PC-9 (cell line): ENCODE data around the gene NFKB2. TPM values are rescaled to one million over a fixed set of nuclear protein-coding genes. Genes with fewer than 3 reads are reported as not detected.
A peak's percentile ranks its signal among the peaks of the same experiment; 100 is the strongest.

Source experiments
- BruUV-seq: library from RNA; stranded (reverse); fragments of 400-500 nt; replicated peaks from 2 replicates; lab custom pipeline; 2021; lab: Mats Ljungman, UMichigan
- CTCF ChIA-PET: fragments of 300-600 bp; sonication (Branson Sonifier 250); formaldehyde crosslinking; loops from one replicate; lab custom pipeline; 2022; ENCODE audit warnings: antibody characterized with exemption; lab: Charles Lee
- POLR2A ChIA-PET: fragments of 300-600 bp; sonication (Branson Sonifier 250); formaldehyde crosslinking; loops from one replicate; lab custom pipeline; 2022; ENCODE audit warnings: antibody characterized with exemption; ENCODE audit not compliant: unreplicated experiment; lab: Charles Lee
- DNase-seq, 2 experiments: peaks; one replicate each; pipeline versions ENCODE4 v3.0.0 to v3.0.0-alpha.2; 2015 to 2022; ENCODE audit warnings: mixed read lengths in 1 of 2
- H2AFZ ChIP-seq: fragments of 200-600 bp; sonication (generic); 2 replicates; pipeline ENCODE4 v1.8.1; 2017; ENCODE audit warnings: antibody characterized with exemption
- H3F3A ChIP-seq: fragments of 200-600 bp; sonication (generic); 2 replicates; pipeline ENCODE4 v1.8.1; 2017; ENCODE audit warnings: antibody characterized with exemption, mild to moderate bottlenecking, low read depth; ENCODE audit not compliant: insufficient read depth
- H3K27ac ChIP-seq: fragments of 200-600 bp; sonication (generic); 2 replicates; pipeline ENCODE4 v1.6.1; 2016; ENCODE audit warnings: mixed run types
- H3K27me3 ChIP-seq: fragments of 200-600 bp; sonication (generic); 2 replicates; pipeline ENCODE4 v1.6.1; 2016; ENCODE audit warnings: low read depth, mixed run types; ENCODE audit not compliant: insufficient read depth
- H3K36me3 ChIP-seq: fragments of 200-600 bp; sonication (generic); 2 replicates; pipeline ENCODE4 v1.6.1; 2016; ENCODE audit warnings: low read depth, mixed run types
- H3K4me1 ChIP-seq: fragments of 200-600 bp; sonication (generic); replicated peaks from 2 replicates; pipeline ENCODE4 v1.6.1; 2016; ENCODE audit warnings: mixed run types; ENCODE audit not compliant: insufficient read depth
- H3K4me2 ChIP-seq: fragments of 200-600 bp; sonication (generic); 2 replicates; pipeline ENCODE4 v1.6.1; 2017; ENCODE audit warnings: mixed run types
- H3K4me3 ChIP-seq: fragments of 200-600 bp; sonication (generic); 2 replicates; pipeline ENCODE4 v1.6.1; 2016; ENCODE audit warnings: mixed run types
- H3K79me2 ChIP-seq: fragments of 200-600 bp; sonication (generic); 2 replicates; pipeline ENCODE4 v1.6.1; 2017; ENCODE audit warnings: low read depth, mixed run types
- H3K9me2 ChIP-seq: fragments of 200-600 bp; sonication (generic); 2 replicates; pipeline ENCODE4 v1.8.1; 2017; ENCODE audit warnings: mild to moderate bottlenecking; ENCODE audit not compliant: insufficient read depth
- H3K9me3 ChIP-seq: fragments of 200-600 bp; sonication (generic); 2 replicates; pipeline ENCODE4 v1.8.1; 2016; ENCODE audit warnings: low read depth; ENCODE audit not compliant: insufficient read depth
- H4K20me1 ChIP-seq: fragments of 200-600 bp; sonication (generic); 2 replicates; pipeline ENCODE4 v1.8.1; 2017; ENCODE audit not compliant: insufficient read depth
- EZH2 ChIP-seq: fragments of 200-600 bp; sonication (generic); IDR thresholded peaks from 2 replicates; pipeline ENCODE4 v1.8.0; 2017; ENCODE audit warnings: antibody characterized with exemption, low read depth
- intact Hi-C: fragments of 100-400 bp; cut with micrococcal nuclease; formaldehyde crosslinking; loops from one replicate; pipeline ENCODE4 v1.10.0; 2022; ENCODE audit not compliant: unreplicated experiment
- total RNA-seq: library from RNA; stranded (reverse); gene quantifications from 2 replicates; pipeline ENCODE4 v1.2.3, GENCODE V29; 2021
- TF ChIP-seq, protein P1 (sequence below): fragments of 200-600 bp; sonication (generic); conservative IDR thresholded peaks from 2 replicates; pipeline ENCODE4 v1.6.1; 2017; ENCODE audit warnings: mixed run types, antibody characterized with exemption, mild to moderate bottlenecking, moderate library complexity

NFKB2 gene
- total RNA-seq, 1 experiment from 2014 or later: 26.3 TPM

DNA sequence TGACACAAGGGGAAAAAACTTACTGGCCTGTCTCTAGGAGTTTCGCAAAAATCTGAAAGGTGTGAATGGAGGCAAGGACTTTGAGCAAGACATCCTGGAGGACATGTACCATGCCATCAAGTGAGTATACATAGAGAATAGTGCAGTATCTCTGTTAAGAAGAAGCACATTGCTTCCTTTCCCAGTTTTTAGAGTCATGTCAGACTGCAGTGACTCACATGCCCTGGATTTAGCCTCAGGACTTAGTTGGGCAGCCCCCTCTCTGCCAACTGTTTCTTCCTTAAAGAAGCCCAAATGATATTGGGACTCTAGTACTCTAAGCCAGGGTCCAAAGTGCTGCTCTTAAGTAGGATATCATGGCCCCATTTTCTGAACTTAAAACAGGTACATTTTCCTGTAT, 28.1 kb upstream of the NFKB2 start:
- H3K4me3 ChIP-seq: no peak overlapping the region
- peak overlapping the region; percentile 80 for H3K27ac ChIP-seq
- DNase-seq: peak in 1 of 2 experiments; percentile 55
- ChIA-PET CTCF (no interaction called here), POLR2A (no interaction called here)
- peak overlapping the region; percentile 63 for H3K4me2 ChIP-seq
- no peaks in the 10 kb centered on the region for H4K20me1 ChIP-seq
- intact Hi-C loops: no loop called here
- H3K27me3 ChIP-seq: no peaks in the 10 kb centered on the region
- peaks cover 3% of the 10 kb centered on the region for H3K36me3 ChIP-seq
- no TSS peak for BruUV-seq
- peaks cover 12% of the 10 kb centered on the region for H3F3A ChIP-seq
- H2AFZ ChIP-seq: no peak overlapping the region
- H3K4me1 ChIP-seq: peaks cover 23% of the 10 kb centered on the region
- TF ChIP-seq EZH2: no peak
- TF ChIP-seq, protein P1, sequence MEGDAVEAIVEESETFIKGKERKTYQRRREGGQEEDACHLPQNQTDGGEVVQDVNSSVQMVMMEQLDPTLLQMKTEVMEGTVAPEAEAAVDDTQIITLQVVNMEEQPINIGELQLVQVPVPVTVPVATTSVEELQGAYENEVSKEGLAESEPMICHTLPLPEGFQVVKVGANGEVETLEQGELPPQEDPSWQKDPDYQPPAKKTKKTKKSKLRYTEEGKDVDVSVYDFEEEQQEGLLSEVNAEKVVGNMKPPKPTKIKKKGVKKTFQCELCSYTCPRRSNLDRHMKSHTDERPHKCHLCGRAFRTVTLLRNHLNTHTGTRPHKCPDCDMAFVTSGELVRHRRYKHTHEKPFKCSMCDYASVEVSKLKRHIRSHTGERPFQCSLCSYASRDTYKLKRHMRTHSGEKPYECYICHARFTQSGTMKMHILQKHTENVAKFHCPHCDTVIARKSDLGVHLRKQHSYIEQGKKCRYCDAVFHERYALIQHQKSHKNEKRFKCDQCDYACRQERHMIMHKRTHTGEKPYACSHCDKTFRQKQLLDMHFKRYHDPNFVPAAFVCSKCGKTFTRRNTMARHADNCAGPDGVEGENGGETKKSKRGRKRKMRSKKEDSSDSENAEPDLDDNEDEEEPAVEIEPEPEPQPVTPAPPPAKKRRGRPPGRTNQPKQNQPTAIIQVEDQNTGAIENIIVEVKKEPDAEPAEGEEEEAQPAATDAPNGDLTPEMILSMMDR: no peak
- H3K9me3 ChIP-seq: no peaks in the 10 kb centered on the region
- no peaks in the 10 kb centered on the region for H3K79me2 ChIP-seq
- H3K9me2 ChIP-seq: no peaks in the 10 kb centered on the region

DNA sequence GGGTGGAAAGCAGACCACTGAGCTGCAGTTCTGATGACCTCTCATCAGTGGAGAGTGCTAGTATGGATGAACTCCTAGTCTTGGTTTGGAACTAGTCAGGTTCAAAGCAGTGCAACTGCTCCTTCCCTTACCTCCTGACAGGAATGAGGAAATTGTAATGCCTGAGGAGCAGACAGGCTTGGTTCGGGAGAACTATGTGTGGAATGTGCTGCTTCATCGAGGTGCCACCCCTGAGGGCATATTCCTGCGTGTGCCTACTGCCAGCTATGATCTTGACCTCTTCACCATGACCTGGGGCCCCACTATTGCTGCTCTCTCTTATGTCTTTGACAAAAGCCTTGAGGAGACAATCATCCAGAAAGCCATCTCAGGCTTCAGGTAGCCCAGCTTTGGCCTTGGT, 27.4 kb upstream of the NFKB2 start:
- TF ChIP-seq, protein P1: no peak
- TF ChIP-seq EZH2: no peak
- peaks cover 3% of the 10 kb centered on the region for H3K36me3 ChIP-seq
- H3K9me2 ChIP-seq: no peaks in the 10 kb centered on the region
- no peak overlapping the region for H3K4me3 ChIP-seq
- intact Hi-C loops: loop anchor here (2.0 kb wide), 1 partner anchor 27 kb away; the partner anchor contains the start of gene NFKB2
- peak; percentile 79 to 90 for DNase-seq
- BruUV-seq: no TSS peak
- peaks cover 23% of the 10 kb centered on the region for H3K4me1 ChIP-seq
- ChIA-PET POLR2A (interaction anchor here (0.6 to 0.7 kb wide), 2 partner anchors 237 to 1113 kb away, joined by 3 read pairs; no protein-coding TSS in a partner anchor), CTCF (interaction anchor here (0.6 kb wide), 1 partner anchor 138 kb away, joined by 3 read pairs; no protein-coding TSS in a partner anchor)
- H3K27ac ChIP-seq: peak overlapping the region; percentile 80
- H3K4me2 ChIP-seq: peak overlapping the region; percentile 63
- peaks cover 12% of the 10 kb centered on the region for H3F3A ChIP-seq
- no peaks in the 10 kb centered on the region for H3K27me3 ChIP-seq
- H4K20me1 ChIP-seq: no peaks in the 10 kb centered on the region
- no peak overlapping the region for H2AFZ ChIP-seq
- H3K79me2 ChIP-seq: no peaks in the 10 kb centered on the region
- no peaks in the 10 kb centered on the region for H3K9me3 ChIP-seq

DNA sequence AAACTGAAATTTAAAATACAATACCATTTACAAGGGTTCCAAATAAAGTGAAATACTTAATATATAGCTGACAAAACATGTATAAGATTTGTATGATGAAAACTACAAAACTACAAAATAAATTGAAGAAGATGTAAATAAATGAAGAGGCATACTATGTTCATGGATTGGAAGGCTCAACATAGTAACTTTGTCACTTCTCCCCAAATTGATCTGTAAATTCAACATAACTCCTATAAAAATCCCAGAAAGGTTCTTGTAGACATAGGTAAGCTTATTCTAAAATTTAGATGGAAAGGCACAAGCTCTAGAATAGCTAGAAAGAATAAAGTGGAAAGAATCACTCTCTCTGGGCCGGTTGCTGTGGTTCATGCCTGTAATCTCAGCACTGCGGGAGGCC, 24.2 kb upstream of the NFKB2 start:
- Histone ChIP-seq H3K27ac (no peak overlapping the region), H3K9me2 (no peaks in the 10 kb centered on the region), H3K27me3 (no peaks in the 10 kb centered on the region), H2AFZ (no peak overlapping the region), H3K4me1 (peaks cover 23% of the 10 kb centered on the region), H3K79me2 (no peaks in the 10 kb centered on the region), H3K4me3 (no peak overlapping the region), H3F3A (peaks cover 12% of the 10 kb centered on the region), H3K9me3 (no peaks in the 10 kb centered on the region), H4K20me1 (no peaks in the 10 kb centered on the region), H3K4me2 (no peak overlapping the region), H3K36me3 (peaks cover 3% of the 10 kb centered on the region)
- intact Hi-C loops: no loop called here
- no peak for TF ChIP-seq EZH2
- TF ChIP-seq, protein P1: no peak
- DNase-seq: no peak
- ChIA-PET POLR2A (interaction anchor here (0.6 kb wide), 1 partner anchor 1749 kb away, joined by 26 read pairs; no protein-coding TSS in a partner anchor), CTCF (no interaction called here)
- no TSS peak for BruUV-seq
